Embryonic facial prominence (tissue), 1 donor: Measurements from ENCODE around the gene FARS2.

Source experiments
- DNase-seq: peaks from one replicate; pipeline ENCODE4 v3.0.0-alpha.2; 2016; ENCODE audit errors: extremely low spot score

The FARS2 gene

GRCh38 chr6:5466281-5467136 is 205.2 kb downstream of the FARS2 start:
- no peak for DNase-seq

GRCh38 chr6:5468586-5468985 is 207.3 kb downstream of the FARS2 start:
- no peak for DNase-seq

- no peak for DNase-seq
Measured at GRCh38 chr6:5469101-5469846, 208.0 kb downstream of the FARS2 start.

- DNase-seq: peak; percentile 40
Measured at GRCh38 chr6:5471044-5471443, 209.7 kb downstream of the FARS2 start.

DNA sequence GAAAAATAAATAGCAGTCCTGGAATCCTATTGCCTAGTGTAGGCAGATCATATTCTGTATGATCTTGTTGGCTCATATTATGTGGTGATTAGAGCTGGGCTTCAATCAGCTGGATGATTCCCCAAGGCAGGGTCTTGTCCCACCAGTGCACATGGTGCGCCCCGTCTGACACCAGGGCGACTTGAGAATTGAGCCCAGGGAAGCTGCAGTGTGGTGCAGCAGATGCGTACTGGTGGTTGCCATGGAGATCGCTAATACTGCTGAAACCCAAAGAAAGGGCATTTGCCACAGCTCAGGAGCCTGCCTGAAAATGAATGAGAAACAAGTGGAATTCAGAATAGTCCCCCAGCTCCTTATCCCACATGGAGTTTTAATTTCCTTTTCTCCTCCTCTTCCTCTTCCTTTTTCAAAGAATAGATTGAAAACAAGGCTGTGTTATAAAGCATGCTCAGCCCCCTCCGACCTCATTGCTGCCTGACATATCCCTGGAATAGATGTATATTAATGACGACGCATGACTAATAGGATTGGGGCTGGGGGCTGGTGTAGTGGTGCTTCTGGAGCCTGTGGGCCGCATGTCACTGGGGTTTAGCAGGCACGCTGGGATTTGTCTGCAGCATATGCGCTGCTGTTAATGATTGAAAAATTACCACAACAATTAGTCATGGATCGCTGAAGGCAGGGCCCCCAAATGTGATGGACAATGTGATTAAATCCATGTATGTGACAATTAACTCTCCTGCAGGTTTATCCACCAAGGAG is 210.5 kb downstream of the FARS2 start:
- DNase-seq: peak; percentile 18

GRCh38 chr6:5472571-5472970 is 211.3 kb downstream of the FARS2 start:
- DNase-seq: no peak

DNA sequence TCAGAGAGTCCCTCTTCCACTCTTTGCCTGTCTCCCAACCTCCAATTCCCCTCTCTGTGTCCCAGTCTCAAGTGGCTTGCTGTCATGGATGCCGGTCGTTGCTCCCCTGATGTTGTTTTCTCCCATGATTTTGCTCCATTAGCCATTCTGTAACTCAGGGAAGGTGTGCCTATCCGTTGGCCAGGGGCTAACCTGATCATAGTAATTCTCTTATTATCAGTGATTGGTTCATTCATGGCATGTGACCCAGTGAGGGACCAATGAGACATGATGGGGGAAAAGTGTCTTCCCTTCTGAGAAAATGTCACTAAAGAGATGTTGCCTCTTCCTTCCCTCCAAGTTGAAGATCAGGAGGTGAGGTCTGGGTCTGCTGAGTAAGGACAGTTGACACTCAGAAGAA is 214.5 kb downstream of the FARS2 start:
- DNase-seq: no peak

DNA sequence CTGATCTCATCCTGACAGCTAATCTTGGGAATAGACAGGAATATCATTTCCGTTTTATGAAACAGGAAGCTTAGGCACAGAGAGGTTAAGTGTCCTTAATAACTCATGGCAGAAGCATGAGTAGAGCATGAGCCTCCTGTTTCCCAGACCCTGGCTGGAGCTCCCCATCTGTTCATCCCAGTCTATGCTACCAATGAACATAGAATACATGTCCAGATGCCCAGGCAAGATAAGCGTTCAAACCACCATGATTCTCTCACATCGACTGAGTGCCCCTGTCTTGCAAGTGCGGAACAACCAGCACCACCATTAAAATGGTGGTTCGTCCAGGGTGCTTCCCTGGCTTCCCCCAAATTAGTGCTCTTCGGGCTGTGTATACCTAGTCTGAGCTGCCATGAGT is 217.1 kb downstream of the FARS2 start:
- DNase-seq: no peak

- DNase-seq: no peak
Measured at GRCh38 chr6:5481033-5481432, 219.7 kb downstream of the FARS2 start.

DNA sequence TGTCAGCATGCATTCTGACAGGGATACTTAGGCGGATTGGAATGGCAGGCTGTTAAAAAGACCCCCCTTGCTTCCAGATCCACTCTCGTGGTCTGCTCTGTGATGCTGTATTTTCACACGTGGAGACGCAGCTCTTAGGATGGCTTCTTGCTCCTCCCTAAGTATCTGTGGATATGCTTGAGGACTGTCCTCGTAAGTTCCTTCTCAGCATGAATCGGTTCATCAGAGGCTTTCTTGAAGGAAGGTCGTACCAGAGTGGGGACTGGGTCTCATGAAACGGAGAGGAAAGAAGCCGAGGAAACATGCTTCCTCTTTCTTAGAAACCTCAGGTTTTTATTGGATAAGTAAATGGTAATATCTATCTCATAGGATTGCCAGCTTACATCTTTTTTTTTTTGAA is 220.4 kb downstream of the FARS2 start:
- no peak for DNase-seq

- DNase-seq: no peak
Measured at GRCh38 chr6:5482619-5483018, 221.3 kb downstream of the FARS2 start.

GRCh38 chr6:5484692-5485091 is 223.4 kb downstream of the FARS2 start:
- no peak for DNase-seq

DNA sequence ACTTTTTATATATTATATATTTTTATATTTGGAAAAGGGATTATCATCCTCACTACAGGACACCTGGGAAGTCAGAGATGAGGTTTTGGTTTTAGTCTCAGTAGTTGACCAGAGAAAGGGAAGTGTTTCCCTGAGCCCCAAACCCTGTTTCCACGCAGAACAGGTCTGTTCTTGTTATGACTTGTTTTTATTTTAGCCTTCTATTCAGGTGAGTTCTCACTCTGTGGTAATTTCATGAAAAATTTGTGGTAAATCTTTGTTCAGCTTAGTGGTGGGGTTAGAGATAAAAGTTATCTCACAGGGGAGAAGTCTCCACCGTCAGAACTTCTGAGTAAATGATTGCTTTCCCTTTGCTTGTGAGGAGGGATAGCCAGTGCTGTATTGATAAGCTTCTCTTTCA is 224.9 kb downstream of the FARS2 start:
- DNase-seq: no peak

GRCh38 chr6:5490501-5491069 is 229.3 kb downstream of the FARS2 start:
- DNase-seq: no peak

- no peak for DNase-seq
Measured at GRCh38 chr6:5492356-5492755, 231.0 kb downstream of the FARS2 start.

DNA sequence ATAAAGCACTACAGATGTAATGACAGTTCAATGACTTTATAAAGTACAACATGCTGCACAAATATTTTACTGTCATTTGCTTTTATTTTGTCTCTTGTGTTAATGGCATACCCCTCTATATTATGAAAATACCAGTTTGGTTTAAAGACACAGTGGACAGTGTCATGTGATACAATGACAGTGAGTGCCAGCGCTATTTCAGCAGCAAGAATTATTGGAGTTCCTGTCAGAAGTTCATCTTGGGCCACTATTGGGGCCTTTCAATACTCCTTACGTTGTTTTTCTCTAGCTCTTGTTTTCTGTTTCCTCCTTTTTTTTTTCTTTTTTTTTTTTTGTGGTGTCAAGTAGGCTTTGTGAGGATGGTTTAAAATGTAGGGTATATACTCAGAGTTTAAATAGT is 232.5 kb downstream of the FARS2 start:
- no peak for DNase-seq

GRCh38 chr6:5497896-5498578 is 236.7 kb downstream of the FARS2 start:
- DNase-seq: no peak

GRCh38 chr6:5498579-5498899 is 237.2 kb downstream of the FARS2 start:
- no peak for DNase-seq

GRCh38 chr6:5499644-5500306 is 238.5 kb downstream of the FARS2 start:
- DNase-seq: no peak

DNA sequence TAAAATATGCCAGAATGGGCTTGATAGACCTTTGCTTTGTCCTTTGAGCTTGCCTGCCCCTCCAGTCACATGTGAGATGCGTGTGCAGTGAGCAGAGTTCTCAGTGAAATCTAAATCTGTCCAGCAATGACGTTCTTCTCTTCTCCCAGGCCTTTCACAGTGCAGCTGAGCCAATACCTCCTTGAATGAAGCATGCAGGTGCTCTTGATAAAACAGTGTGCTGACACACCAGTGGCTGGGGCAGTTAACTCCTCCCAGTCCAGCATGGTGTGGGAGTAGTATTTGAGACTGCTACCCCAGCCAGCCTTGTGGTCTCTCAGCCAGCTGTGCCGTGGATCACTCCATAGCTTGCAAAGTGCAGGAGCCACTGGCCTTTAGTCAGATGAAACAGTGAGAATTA is 240.5 kb downstream of the FARS2 start:
- DNase-seq: no peak

DNA sequence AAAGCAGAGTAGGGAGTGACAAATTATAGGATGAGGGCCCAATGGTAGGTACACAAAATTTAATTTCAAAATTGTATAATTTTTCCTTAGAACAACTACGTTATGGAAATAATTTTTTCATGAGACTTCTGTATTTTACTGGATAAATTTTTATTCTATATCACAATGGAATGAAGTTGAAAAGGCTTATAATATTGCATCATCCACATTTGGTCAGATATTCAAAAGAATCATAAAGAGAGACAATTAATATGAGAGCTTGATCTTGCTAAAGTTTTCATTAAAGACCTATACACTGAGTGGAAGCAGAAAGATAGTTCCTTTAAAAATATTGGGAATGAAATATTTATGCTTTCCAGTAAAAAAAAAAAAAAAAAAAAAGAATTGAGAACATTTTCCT is 242.8 kb downstream of the FARS2 start:
- no peak for DNase-seq
